Omental fat pad (tissue), 4 donors: Measurements from ENCODE around the gene DNAH11. TPM values are rescaled to one million over a fixed set of nuclear protein-coding genes. Genes with fewer than 3 reads are reported as not detected.

Source experiments
- ATAC-seq: fragments of 150-250 bp; one replicate; pipeline ENCODE4 v1.9.1; 2016; ENCODE audit warnings: mild to moderate bottlenecking, moderate library complexity; ENCODE audit not compliant: low FRiP score
- DNase-seq: peaks from one replicate; pipeline ENCODE4 v3.0.0-alpha.2; 2019; ENCODE audit warnings: low spot score
- total RNA-seq, 4 donors: library from RNA; depleted of rRNA; stranded (reverse); fragments of >200 nt; gene quantifications; one replicate each; pipeline ENCODE4 v1.1.0, GENCODE V29; 2016
- TF ChIP-seq, protein P1 (sequence below), 3 donors: fragments of 450-650 bp; IDR thresholded peaks; one replicate each; pipeline ENCODE4 v1.5.1; 2016 to 2017; ENCODE audit warnings: antibody characterized with exemption in 3 of 3, mild to moderate bottlenecking in 3 of 3, moderate library complexity in 2 of 3

Gene DNAH11
- total RNA-seq, 4 donors from 2014 or later: 0.32 to 0.88 (median 0.49) TPM

DNA sequence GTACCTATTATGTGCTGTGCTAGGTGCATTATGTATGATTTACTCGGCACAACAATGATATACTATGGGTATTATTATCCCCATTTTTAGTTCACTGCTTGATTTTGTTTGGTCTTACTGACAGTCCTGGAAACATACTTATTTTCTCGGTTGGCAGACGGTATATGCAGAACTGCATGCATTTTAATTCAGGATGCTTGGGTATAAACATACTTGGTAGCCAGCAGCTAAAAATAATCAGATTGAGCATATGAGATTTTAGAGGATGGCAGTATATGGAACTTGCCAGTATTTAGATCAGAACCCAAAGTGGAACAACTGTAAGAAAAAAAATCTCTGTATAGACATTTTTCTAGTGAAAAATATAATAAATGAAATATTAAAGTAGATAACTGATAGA, 163.3 kb downstream of the DNAH11 start:
- ATAC-seq: no peak
- DNase-seq: no peak
- TF ChIP-seq, protein P1, sequence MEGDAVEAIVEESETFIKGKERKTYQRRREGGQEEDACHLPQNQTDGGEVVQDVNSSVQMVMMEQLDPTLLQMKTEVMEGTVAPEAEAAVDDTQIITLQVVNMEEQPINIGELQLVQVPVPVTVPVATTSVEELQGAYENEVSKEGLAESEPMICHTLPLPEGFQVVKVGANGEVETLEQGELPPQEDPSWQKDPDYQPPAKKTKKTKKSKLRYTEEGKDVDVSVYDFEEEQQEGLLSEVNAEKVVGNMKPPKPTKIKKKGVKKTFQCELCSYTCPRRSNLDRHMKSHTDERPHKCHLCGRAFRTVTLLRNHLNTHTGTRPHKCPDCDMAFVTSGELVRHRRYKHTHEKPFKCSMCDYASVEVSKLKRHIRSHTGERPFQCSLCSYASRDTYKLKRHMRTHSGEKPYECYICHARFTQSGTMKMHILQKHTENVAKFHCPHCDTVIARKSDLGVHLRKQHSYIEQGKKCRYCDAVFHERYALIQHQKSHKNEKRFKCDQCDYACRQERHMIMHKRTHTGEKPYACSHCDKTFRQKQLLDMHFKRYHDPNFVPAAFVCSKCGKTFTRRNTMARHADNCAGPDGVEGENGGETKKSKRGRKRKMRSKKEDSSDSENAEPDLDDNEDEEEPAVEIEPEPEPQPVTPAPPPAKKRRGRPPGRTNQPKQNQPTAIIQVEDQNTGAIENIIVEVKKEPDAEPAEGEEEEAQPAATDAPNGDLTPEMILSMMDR (IDR thresholded peaks at IDR 0.05): no peak

DNA sequence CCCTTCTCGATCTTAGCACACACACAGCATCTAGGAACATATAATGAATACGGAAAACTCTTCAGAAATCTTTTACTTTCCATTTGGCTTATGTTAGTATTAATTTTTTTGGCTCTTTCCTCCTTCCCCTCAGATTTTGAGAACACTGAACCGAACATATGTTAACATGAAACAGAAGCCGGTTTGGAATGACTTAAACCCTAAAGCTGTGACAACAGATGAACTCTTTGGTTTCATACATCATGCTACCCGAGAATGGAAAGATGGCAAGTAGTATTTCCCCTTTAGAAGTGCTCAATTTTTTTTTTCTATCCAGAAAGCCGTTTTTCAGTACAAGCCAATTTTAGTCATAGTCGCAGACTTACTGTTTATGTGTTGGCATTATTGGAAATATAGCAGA, 164.7 kb downstream of the DNAH11 start:
- TF ChIP-seq, protein P1 (IDR thresholded peaks at IDR 0.05): no peak
- DNase-seq (no peak), ATAC-seq (no peak)

DNA sequence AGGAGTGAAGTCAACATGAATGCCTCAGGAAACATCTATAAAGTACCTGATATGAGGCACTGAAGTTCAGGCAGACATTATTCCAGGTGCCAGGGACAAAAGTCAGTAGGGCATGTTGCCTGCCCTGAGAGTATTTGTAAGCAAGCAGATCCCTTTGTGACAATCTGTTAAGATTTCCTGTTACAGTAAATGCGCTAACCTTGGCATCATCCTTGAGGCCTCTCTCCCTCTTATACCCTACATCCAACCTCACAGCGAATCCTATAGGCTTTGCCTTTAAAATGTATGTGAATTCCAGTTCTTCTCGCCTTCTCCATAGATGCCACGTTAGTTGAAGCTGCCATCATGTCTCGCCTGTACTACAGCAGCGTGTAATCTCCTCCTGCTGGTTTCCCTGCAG, 165.3 kb downstream of the DNAH11 start:
- DNase-seq (no peak), ATAC-seq (no peak)
- TF ChIP-seq, protein P1 (IDR thresholded peaks at IDR 0.05): no peak

DNA sequence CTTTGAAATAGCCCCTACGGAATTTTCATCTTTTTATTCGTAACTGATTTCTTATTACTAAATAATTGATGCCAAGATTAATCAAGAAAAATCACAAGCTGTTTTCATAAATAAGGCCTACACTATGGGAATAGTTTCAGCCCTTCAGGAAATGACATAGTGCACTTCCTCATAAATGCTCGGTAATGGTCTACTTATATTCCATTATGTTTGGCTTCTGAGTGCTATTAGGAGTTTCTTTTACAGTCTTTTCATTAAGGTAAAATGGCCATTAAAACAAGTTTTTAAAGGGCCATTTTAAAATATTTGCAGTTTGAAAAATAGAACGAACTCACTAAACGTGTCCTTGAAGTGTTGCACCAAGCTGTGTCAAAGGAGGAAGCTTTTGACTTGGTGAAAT, 174.5 kb downstream of the DNAH11 start:
- DNase-seq (no peak), ATAC-seq (no peak)
- TF ChIP-seq, protein P1 (IDR thresholded peaks at IDR 0.05): no peak

DNA sequence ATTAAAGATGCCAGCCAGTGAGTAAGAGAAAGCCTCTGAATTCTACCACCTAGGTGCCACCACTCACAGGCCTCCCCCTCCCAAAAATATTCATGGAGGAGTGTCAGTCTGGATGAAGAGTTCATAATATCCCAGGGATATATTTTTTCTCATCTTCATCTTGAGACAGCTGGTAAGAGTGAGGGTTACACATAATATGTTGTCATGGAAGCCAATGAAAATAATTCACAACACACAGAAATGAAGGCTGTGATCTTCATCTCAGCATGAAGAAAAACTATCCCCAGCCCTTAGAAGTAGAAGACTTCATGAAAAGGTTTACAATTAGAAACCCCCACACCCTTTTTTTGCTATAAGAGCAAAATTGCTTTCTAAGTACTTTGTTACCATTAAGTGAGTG, 175.6 kb downstream of the DNAH11 start:
- no peak for DNase-seq
- TF ChIP-seq, protein P1 (IDR thresholded peaks at IDR 0.05): no peak
- no peak for ATAC-seq

DNA sequence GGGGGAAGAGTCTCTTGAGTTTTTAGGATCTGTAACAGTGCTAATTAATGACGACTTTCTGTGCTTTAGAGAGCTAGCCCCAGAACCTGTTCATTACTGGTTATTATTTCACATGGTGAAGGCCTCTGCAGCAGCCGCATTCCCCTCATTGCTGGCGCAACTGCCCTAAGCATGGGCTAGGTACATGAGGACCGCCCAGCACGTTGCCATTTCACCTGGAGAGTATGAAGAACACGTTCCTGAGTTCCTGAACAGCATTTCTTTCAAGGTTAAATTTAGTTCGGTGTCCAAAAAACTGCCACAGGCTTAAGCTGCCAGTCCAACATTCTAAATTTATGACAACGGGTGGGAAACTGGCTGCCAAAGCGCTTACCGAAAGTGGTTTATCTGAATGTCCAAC, 177.0 kb downstream of the DNAH11 start:
- ATAC-seq (no peak), DNase-seq (no peak)
- TF ChIP-seq, protein P1 (IDR thresholded peaks at IDR 0.05): no peak

DNA sequence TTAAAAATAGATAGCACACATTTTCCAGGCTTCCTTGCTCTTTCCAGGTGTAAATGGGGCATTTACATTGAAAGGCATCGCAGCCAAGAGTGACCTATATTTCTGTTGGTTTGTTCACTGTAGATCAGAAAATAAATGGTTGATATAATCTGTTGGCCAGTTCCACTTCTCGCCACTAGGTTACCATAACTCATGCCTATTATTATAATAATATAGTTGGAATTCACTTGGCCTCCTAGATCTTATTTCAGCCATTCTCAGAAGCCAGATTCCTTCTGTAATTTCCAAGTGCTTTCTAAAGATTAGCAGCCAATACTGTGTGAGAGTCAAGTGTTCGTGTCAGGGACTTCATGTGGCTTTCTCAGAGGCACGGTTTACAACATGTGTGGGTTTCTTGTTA, 179.5 kb downstream of the DNAH11 start:
- ATAC-seq (no peak), DNase-seq (no peak)
- TF ChIP-seq, protein P1 (IDR thresholded peaks at IDR 0.05): no peak
